ENCODE results near the gene AGTRAP.

Gene AGTRAP, protein sequence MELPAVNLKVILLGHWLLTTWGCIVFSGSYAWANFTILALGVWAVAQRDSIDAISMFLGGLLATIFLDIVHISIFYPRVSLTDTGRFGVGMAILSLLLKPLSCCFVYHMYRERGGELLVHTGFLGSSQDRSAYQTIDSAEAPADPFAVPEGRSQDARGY

GRCh38 chr1:11735854-11736745, at the start of gene AGTRAP:
TSS of gene AGTRAP (plus strand) at chr1:11736136. CDS start at chr1:11736209, 73 bp downstream.
- DNase-seq = peak; percentile 87 to 94 (median 93)

- no peak for DNase-seq
Observed at GRCh38 chr1:11688506-11688905, 47.4 kb upstream of the AGTRAP start.

GRCh38 chr1:11690397-11691301, 45.3 kb upstream of the AGTRAP start:
- DNase-seq = peak; percentile 59 to 89 (median 86)

GRCh38 chr1:11691302-11691914, 44.5 kb upstream of the AGTRAP start, which contains the start of gene DRAXIN:
TSS of gene DRAXIN (plus strand) at chr1:11691710. CDS start at chr1:11706259, 14,549 bp downstream.
- peak; percentile 55 to 81 (median 79) for DNase-seq

GRCh38 chr1:11691928-11692711, 43.8 kb upstream of the AGTRAP start:
- peak in 1 of 3 experiments; percentile 28 for DNase-seq

- peak in 1 of 3 experiments; percentile 14 for DNase-seq
Observed at GRCh38 chr1:11693024-11693590, 42.8 kb upstream of the AGTRAP start.

DNA sequence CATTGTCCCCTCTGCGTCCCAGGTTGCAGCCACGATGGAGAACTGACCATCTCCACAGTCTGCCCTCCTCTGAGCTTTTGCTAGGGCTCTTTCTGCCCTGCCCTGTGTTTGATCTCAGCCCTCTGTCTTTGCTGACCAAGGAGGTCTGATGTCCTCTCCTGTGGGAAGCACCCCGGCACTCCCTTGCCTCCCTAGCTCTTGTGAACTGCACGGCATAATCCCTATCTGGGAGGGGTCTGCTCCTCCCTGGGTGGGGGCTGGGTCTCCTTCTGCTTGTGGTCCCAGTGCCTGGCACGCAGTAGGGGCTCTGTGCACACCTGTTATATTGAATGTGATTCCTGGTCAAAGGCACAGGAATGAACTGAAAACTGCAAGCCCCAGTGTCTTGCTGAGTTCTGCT, 42.0 kb upstream of the AGTRAP start:
- no peak for DNase-seq

DNA sequence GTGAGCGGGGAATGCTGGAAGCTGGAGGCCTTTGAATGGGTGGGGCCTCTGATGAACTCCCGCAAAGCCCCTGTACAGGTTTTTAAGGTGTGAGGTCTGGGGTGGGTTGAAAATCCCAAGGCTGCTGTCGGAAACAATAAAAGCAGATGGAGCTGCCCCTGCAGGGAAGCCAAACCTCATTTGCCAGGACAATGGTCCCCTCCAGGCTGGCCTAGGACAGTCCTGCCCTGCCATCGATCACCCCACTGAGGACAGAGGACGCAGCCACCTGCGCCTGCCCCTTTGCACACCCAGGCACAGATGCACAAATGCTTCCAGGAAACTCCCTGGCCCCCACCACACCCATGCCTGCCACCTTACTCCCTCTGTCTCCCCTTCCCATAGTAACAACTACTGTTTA, 40.1 kb upstream of the AGTRAP start:
- no peak for DNase-seq

- no peak for DNase-seq
Observed at GRCh38 chr1:11697188-11697892, 38.6 kb upstream of the AGTRAP start.

DNA sequence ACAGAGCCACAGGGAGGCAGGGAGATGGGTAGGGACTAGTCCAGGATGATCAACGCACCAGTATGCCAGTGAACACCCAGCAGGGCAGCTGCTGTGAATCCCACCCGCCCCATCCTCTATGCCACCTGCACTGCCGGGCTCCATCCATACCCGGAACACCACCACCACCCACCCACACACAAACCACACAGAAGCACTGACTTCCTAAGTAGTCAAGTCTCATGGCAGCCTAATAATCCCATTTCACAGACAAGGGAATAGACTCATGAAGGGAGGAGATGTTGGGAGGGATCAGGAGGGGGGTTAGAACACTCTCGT, 38.1 kb upstream of the AGTRAP start:
- DNase-seq = no peak

DNA sequence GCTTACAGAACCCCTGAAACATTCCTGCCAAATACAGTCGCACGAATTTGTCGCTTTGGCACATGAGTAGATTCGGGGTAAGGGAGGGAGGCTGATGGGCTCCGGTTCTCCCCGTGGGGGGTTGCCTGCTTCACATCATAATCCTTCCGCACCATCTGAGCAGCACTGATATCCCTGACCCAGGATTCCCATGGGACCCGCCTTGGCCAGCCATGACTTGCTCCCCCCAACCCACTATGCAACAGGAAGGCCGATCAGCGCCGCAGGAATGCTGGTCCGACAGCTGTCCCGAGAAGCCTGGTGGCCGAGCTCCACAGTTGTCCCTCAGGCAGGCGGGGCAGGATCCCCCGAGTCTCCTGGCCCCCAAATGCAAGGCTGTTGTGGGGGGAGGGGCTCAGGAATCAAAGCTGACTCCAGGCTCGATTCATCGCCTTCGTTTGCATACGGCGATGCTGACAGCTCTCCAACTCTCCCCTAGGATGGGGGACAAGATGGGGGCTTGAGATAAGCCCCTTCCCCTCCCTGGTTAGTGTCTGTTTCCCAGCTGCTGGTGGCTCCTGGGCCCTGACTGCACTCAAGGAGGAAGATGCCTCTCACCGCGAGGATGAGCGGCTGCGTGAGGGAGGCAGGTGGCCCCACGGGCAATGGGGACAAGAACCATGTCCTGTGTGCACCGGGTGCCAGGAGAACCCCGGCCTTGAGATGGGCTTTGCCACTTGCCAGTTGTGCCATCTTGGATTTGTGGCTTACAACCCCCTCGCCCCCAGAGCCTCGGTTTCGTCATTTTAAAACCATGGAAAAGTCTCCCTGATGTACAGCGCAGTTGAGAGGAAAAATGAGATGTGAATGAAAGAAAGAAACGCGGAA, 35.1 kb upstream of the AGTRAP start:
- no peak for DNase-seq

DNA sequence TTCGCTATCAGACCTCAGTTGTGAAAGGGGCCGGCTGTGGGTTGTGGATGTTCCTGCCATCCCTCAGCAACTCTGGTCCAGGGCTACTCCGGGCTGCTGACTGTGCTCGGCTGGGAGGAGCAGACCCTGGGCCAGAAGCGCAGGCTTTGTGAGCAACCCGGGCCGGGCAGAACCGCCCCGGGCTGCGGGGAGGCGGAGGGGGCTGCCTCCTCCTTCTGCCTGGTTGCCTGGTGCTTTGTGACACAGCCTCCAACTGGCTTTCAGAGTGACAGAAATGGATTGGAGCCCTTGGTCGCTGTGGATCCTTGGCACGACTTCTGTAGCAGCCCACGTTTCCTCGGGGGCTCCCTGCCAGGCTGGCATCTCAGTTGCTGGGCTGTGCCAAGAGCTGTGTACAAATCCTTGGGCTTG, 34.4 kb upstream of the AGTRAP start:
- DNase-seq = no peak

- DNase-seq = no peak
Observed at GRCh38 chr1:11701981-11702803, 33.7 kb upstream of the AGTRAP start.

GRCh38 chr1:11703357-11704193, 32.4 kb upstream of the AGTRAP start:
- no peak for DNase-seq

DNA sequence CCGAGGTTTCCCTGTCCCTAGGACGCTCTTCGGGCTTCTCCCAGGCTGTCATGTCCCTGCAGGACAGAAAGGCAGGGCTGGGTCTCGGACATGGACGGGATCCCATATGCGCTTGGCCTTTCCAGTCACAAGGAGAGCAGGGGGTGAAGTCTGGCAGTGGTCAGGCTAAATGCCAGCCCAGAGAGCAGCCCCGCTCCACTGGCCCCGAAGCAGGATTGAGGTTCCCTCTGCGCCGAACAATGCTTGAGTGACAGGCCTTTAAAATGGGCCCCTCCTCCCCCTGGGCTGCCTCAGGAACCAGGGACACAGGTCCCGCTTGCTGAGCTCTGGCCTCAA, 31.8 kb upstream of the AGTRAP start:
- no peak for DNase-seq

DNA sequence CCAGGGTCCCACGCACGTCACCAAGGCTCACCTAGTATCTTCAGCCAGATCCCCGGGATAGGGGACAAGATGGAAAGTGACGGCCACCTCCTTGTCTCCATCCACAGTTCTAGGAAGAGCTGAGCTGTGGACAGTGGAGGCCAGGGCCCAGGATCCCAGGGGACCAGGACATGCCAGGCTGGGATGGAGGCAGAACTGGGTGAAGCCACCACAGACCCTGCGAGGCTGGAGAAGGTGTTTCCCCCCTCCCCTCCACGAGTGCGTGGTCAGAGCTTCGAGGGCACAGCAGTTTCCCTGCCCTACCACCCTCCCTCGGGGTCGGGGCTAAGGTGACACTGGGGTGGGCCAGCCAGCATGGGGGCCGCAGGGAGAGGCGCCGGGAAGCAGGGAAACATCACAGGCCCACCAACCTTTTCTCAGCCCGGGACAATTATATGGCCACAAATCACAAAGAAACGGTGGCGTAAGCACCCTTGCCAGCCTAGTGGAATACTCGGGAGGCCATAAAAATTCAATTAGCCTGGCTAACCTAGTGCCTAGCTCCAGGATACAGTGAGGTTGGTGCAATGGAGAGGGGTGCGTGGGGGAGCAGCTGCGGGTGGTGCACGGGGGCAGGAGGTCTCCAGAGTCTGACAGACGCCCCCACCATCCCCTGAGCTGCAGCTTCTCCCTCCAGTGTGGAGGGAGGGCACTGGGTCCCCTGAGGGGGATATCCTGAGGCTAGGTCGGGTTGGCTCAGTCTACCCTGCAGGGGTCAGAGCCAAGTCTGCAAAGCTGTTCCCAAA, 31.1 kb upstream of the AGTRAP start:
- no peak for DNase-seq

DNA sequence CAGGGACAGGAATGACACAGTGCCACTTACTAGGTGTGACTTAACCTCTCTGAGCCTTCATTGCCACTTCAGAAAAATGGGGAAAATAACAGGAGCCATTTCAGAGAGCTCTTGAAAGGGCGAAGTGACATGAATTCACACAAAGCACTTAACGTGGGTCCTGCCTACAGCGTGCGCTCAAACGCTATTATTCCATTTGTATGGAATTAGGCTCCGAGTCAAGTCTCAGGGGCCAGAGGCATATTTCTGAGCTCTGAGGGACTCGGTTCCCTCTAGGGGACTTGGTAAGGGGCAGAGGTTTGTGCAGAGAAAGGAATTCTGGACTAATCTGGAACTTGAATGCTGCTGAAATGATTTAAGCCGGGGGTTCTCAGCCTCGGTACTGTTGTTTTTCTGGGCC, 30.3 kb upstream of the AGTRAP start:
- DNase-seq = no peak

Measured in NCI-H1417 (cell line).